HepG2 (cell line): ENCODE data around the gene AGPAT3. TPM values are rescaled to one million over a fixed set of nuclear protein-coding genes. Genes with fewer than 3 reads are reported as not detected.
A peak's percentile ranks its signal among the peaks of the same experiment; 100 is the strongest.

Experiments used
- ATAC-seq: fragments of 200-7000 bp; cut with Tn5 transposase; 3 replicates; pipeline ENCODE4 v1.9.1; 2020; ENCODE audit warnings: mild to moderate bottlenecking, moderate library complexity
- Bru-seq: library from RNA; stranded (reverse); fragments of 400-500 nt; gene quantifications from one replicate; lab custom pipeline; 2021; lab: Mats Ljungman, UMichigan
- BruChase-seq, 2 experiments: library from RNA; stranded (reverse); fragments of 400-500 nt; gene quantifications; one replicate each; lab custom pipeline; 2021; lab: Mats Ljungman, UMichigan
- BruUV-seq: library from RNA; stranded (reverse); fragments of 400-500 nt; replicated peaks from 2 replicates; lab custom pipeline; 2021; lab: Mats Ljungman, UMichigan
- CTCF ChIA-PET: fragments of 300-600 bp; formaldehyde crosslinking; extraction: SDS; loops from one replicate; lab custom pipeline; 2021; ENCODE audit warnings: low total read pairs, inconsistent platforms, low intra/inter-chr PET ratio; lab: Yijun Ruan, JAX
- POLR2A ChIA-PET: fragments of 350-600 bp; sonication (Branson Sonifier 250); formaldehyde crosslinking; loops from one replicate; lab custom pipeline; 2020; ENCODE audit warnings: antibody characterized with exemption, inconsistent platforms; lab: Yijun Ruan, JAX
- DNase-seq: peaks from one replicate; pipeline ENCODE4 v3.0.0-alpha.2; 2015; ENCODE audit warnings: low spot score
- FAIRE-seq: peaks from 3 replicates; lab custom pipeline; 2011; peaks lifted over from hg19 to GRCh38; lab: Jason Lieb, UNC
- H2AFZ ChIP-seq: one replicate; pipeline ENCODE4 v1.6.1; 2011; ENCODE audit warnings: low read length, inconsistent platforms
- H3K27ac ChIP-seq: fragments of 300-600 bp; 3 replicates; pipeline ENCODE4 v1.8.0; 2011; ENCODE audit warnings: mixed run types, mild to moderate bottlenecking, mixed read lengths, low read length, inconsistent platforms; ENCODE audit not compliant: insufficient read depth; ENCODE audit errors: extremely low read length
- H3K27me3 ChIP-seq, 2 experiments: fragments of 200-600 bp in 1 of 2; 2 replicates in 1 of 2; 3 replicates in 1 of 2; pipeline versions ENCODE4 v1.6.0 to v1.8.0; 2011; ENCODE audit warnings: low read length in 2 of 2, mild to moderate bottlenecking in 2 of 2, moderate library complexity in 2 of 2, inconsistent platforms in 1 of 2; ENCODE audit not compliant: insufficient read depth in 2 of 2, control insufficient read depth in 1 of 2
- H3K36me3 ChIP-seq, 2 experiments: fragments of 200-600 bp in 1 of 2; replicated peaks in 1 of 2; 2 replicates in 1 of 2; 3 replicates in 1 of 2; pipeline versions ENCODE4 v1.5.1 to v1.8.0; 2011; ENCODE audit warnings: low read length in 2 of 2, inconsistent platforms in 1 of 2; ENCODE audit not compliant: insufficient read depth in 2 of 2, control insufficient read depth in 1 of 2
- H3K4me1 ChIP-seq: 2 replicates; pipeline ENCODE4 v1.5.1; 2012; ENCODE audit warnings: low read length, inconsistent platforms; ENCODE audit not compliant: insufficient read depth
- H3K4me2 ChIP-seq: 2 replicates; pipeline ENCODE4 v1.6.0; 2011; ENCODE audit warnings: low read depth, low read length, inconsistent platforms
- H3K4me3 ChIP-seq, 3 experiments: fragments of 200-600 bp in 1 of 3; sonication (generic), shearing (Covaris generic) in 1 of 3; replicated peaks in 1 of 3; 2 replicates each; pipeline ENCODE4 v1.5.1; 2011 to 2016; ENCODE audit warnings: low read length in 3 of 3, inconsistent platforms in 2 of 3, low read depth in 2 of 3, mild to moderate bottlenecking in 2 of 3, control low read depth in 1 of 3, mixed read lengths in 1 of 3; ENCODE audit not compliant: insufficient read depth in 1 of 3
- H3K79me2 ChIP-seq: one replicate; pipeline ENCODE4 v1.6.1; 2011; ENCODE audit warnings: low read length, inconsistent platforms; ENCODE audit not compliant: insufficient read depth
- H3K9ac ChIP-seq: 2 replicates; pipeline ENCODE4 v1.6.0; 2011; ENCODE audit warnings: mild to moderate bottlenecking, low read depth, low read length, inconsistent platforms; ENCODE audit not compliant: insufficient read depth
- H3K9me3 ChIP-seq: 2 replicates; pipeline ENCODE4 v1.5.1; 2012; ENCODE audit warnings: mild to moderate bottlenecking, low read length
- H4K20me1 ChIP-seq: 2 replicates; pipeline ENCODE4 v1.6.0; 2011; ENCODE audit warnings: inconsistent platforms, mild to moderate bottlenecking, low read length, moderate library complexity; ENCODE audit not compliant: insufficient read depth
- GABPA ChIP-seq, 2 experiments: IDR thresholded peaks; 2 replicates each; pipeline ENCODE4 v1.6.1; 2011 to 2016; ENCODE audit warnings: low read depth in 2 of 2, low read length in 1 of 2, missing biosample characterization in 1 of 2, missing genetic modification characterization in 1 of 2
- LCORL ChIP-seq, 2 experiments: fragments of 450-650 bp in 1 of 2; sonication (generic) in 1 of 2; formaldehyde crosslinking in 1 of 2; IDR thresholded peaks; 2 replicates each; pipeline versions ENCODE4 v1.5.0 to v1.6.1; 2017 to 2020; ENCODE audit warnings: antibody characterized with exemption in 1 of 2, missing genetic modification reagents in 1 of 2
- PATZ1 ChIP-seq: sonication (generic); formaldehyde crosslinking; IDR thresholded peaks from 2 replicates; pipeline ENCODE4 v1.4.0; 2020; ENCODE audit warnings: missing genetic modification reagents
- PPARG ChIP-seq: conservative IDR thresholded peaks from 2 replicates; pipeline ENCODE4 v1.6.1; 2016; ENCODE audit warnings: missing biosample characterization, missing genetic modification reagents
- SAP130 ChIP-seq: IDR thresholded peaks from 2 replicates; pipeline ENCODE4 v1.6.1; 2016; ENCODE audit warnings: low read depth
- SRSF4 ChIP-seq: fragments of 200-400 bp; formaldehyde crosslinking; IDR thresholded peaks from one replicate; pipeline ENCODE4 v1.6.1; 2018; ENCODE audit warnings: mild to moderate bottlenecking, low read depth, low read length, moderate library complexity; ENCODE audit not compliant: poor library complexity, severe bottlenecking
- ZBTB10 ChIP-seq: sonication (generic); formaldehyde crosslinking; IDR thresholded peaks from 2 replicates; pipeline ENCODE4 v1.4.0; 2020; ENCODE audit warnings: missing genetic modification reagents, borderline replicate concordance
- ZNF629 ChIP-seq: sonication (generic); formaldehyde crosslinking; conservative IDR thresholded peaks from 2 replicates; pipeline ENCODE4 v1.5.0; 2020; ENCODE audit warnings: missing genetic modification reagents
- ZSCAN25 ChIP-seq: sonication (generic); formaldehyde crosslinking; IDR thresholded peaks from 2 replicates; pipeline ENCODE4 v1.8.0; 2022; ENCODE audit warnings: mild to moderate bottlenecking, missing genetic modification reagents
- WGBS: methylation state at CpG from one replicate; pipeline ENCODE4 v1.1.6; 2017; ENCODE audit warnings: low lambda C conversion rate; 5-methylcytosine and 5-hydroxymethylcytosine counted together
- in situ Hi-C: cut with HindIII; loops from 2 replicates; pipeline ENCODE4 v1.10.0; 2017; ENCODE audit warnings: low pct_unique_long_range_greater_than_20kb; ENCODE audit not compliant: extremely low pct_ligation_motif_present
- intact Hi-C: fragments of 100-400 bp; cut with micrococcal nuclease; formaldehyde crosslinking; loops from one replicate; pipeline ENCODE4 v1.10.0; 2022; ENCODE audit not compliant: unreplicated experiment
- long read RNA-seq, 2 experiments: library from RNA in 1 of 2; library from polyadenylated mRNA in 1 of 2; stranded (forward) in 1 of 2; unstranded in 1 of 2; transcript quantifications; one replicate each; pipeline ENCODE4 v2.0.0, GENCODE V29; 2019 to 2022
- polyA minus RNA-seq, 3 experiments: library from RNA; depleted of rRNA, polyadenylated mRNA; stranded (reverse); fragments of >200 nt; gene quantifications; 2 replicates each; pipeline ENCODE4 v1.2.3, GENCODE V29; 2011; ENCODE audit warnings: low replicate concordance in 1 of 3
- polyA plus RNA-seq, 8 experiments: library from polyadenylated mRNA; depleted of rRNA in 3 of 8; stranded (reverse) in 7 of 8; unstranded in 1 of 8; fragments of >200 nt; fragmentation: Illumina TruSeq in 4 of 8; extraction: Trizol in 4 of 8; gene quantifications; 2 replicates each; pipeline versions ENCODE4 v1.2.1 to v1.2.3, GENCODE V29; 2011 to 2016; ENCODE audit warnings: low read depth in 4 of 8, missing spikeins in 1 of 8, mixed read lengths in 1 of 8; ENCODE audit not compliant: insufficient read depth in 1 of 8
- total RNA-seq, 5 experiments: library from RNA; depleted of rRNA; stranded (reverse); fragments of >200 nt; fragmentation: Illumina TruSeq; extraction: Trizol; gene quantifications; 2 replicates each; pipeline ENCODE4 v1.2.3, GENCODE V29; 2016; ENCODE audit warnings: low read depth in 1 of 5

The AGPAT3 gene
- 46.8 and 54.4 TPM in 2 replicates for total RNA-seq (2016; rRNA removed; fragmentation: Illumina TruSeq; extraction: Trizol)
- total RNA-seq (2016; cell fraction: cytosol; rRNA removed; fragmentation: Illumina TruSeq; extraction: Trizol; ENCODE audit: low read depth) = 14.8 and 16.1 TPM in 2 replicates
- total RNA-seq (2016; cell fraction: insoluble cytoplasmic fraction; rRNA removed; fragmentation: Illumina TruSeq; extraction: Trizol) = 41.2 and 56.0 TPM in 2 replicates
- total RNA-seq (2016; cell fraction: membrane; rRNA removed; fragmentation: Illumina TruSeq; extraction: Trizol) = 53.6 and 57.0 TPM in 2 replicates
- 49.6 and 56.0 TPM in 2 replicates for total RNA-seq (2016; cell fraction: nucleus; rRNA removed; fragmentation: Illumina TruSeq; extraction: Trizol)
- polyA plus RNA-seq (2011; rRNA removed) = 32.2 and 40.5 TPM in 2 replicates
- 34.8 and 46.1 TPM in 2 replicates for polyA plus RNA-seq (2011; cell fraction: cytosol; rRNA removed)
- polyA plus RNA-seq (2011; cell fraction: nucleus; rRNA removed) = 58.5 and 63.8 TPM in 2 replicates
- polyA plus RNA-seq (2012) = 30.3 and 31.7 TPM in 2 replicates
- 19.7 and 23.3 TPM in 2 replicates for polyA plus RNA-seq (2016; cell fraction: cytosol; fragmentation: Illumina TruSeq; extraction: Trizol; ENCODE audit: low read depth)
- 37.4 and 44.0 TPM in 2 replicates for polyA plus RNA-seq (2016; cell fraction: insoluble cytoplasmic fraction; fragmentation: Illumina TruSeq; extraction: Trizol; ENCODE audit: low read depth)
- polyA plus RNA-seq (2016; cell fraction: membrane; fragmentation: Illumina TruSeq; extraction: Trizol; ENCODE audit: low read depth) = 43.7 and 47.5 TPM in 2 replicates
- 78.1 and 78.9 TPM in 2 replicates for polyA plus RNA-seq (2016; cell fraction: nucleus; fragmentation: Illumina TruSeq; extraction: Trizol; ENCODE audit: insufficient read depth, low read depth)
- 56.4 and 145 TPM in 2 replicates for polyA minus RNA-seq (2011; rRNA and poly(A)+ RNA removed; ENCODE audit: low replicate concordance)
- polyA minus RNA-seq (2011; cell fraction: cytosol; rRNA and poly(A)+ RNA removed) = 41.5 and 50.9 TPM in 2 replicates
- 28.1 and 33.7 TPM in 2 replicates for polyA minus RNA-seq (2011; cell fraction: nucleus; rRNA and poly(A)+ RNA removed)
- Bru-seq, nascent RNA = percentile 69 among the genes with signal in this experiment
- BruChase-seq, experiment 1, labeled RNA remaining after a 6-hour chase = percentile 76 among the genes with signal in this experiment
- BruChase-seq, experiment 2, labeled RNA remaining after a 2-hour chase = percentile 75 among the genes with signal in this experiment
- long read RNA-seq, experiment 1, full-length matches to known transcripts = 2 of 21 reads
- long read RNA-seq, experiment 1, partial matches to known transcripts = 5 of 21 reads
- long read RNA-seq, experiment 1, other reads (novel, unspliced or antisense) = 14 of 21 reads
- long read RNA-seq, experiment 2, full-length matches to known transcripts = 12 of 90 reads
- long read RNA-seq, experiment 2, partial matches to known transcripts = 8 of 90 reads
- long read RNA-seq, experiment 2, other reads (novel, unspliced or antisense) = 70 of 90 reads

GRCh38 chr21:43864962-43865539 lies at the start of gene AGPAT3:
TSS of gene AGPAT3 (plus strand) at chr21:43865223. CDS start at chr21:43959682, 94,459 bp downstream.
- Histone ChIP-seq H3K9me3 (no peaks in the 10 kb centered on the region), H3K9ac (peak within 1 kb of the TSS; percentile 82), H3K4me3 (peak within 1 kb of the TSS; percentile 75 to 87 (median 79)), H4K20me1 (peaks cover 12% of the 10 kb centered on the region), H3K4me2 (peak within 1 kb of the TSS; percentile 95), H3K79me2 (peaks cover 36% of the 10 kb centered on the region), H3K27ac (peak within 1 kb of the TSS; percentile 89), H3K36me3 (peaks cover 0 to 1% of the 10 kb centered on the region in 2 experiments; a peak in 1 of 5 replicates), H2AFZ (no peak within 1 kb of the TSS), H3K4me1 (peaks cover 57% of the 10 kb centered on the region), H3K27me3 (peaks cover 3 to 14% of the 10 kb centered on the region in 2 experiments; a peak in 2 of 5 replicates)
- in situ Hi-C loops = no loop called here
- POLR2A ChIA-PET = no interaction called here
- WGBS = no CpG with 5 or more reads among the region's 102 CpGs
- intact Hi-C loops = no loop called here
- CTCF ChIA-PET = no interaction called here
- no peak for ATAC-seq
- DNase-seq = no peak
- FAIRE-seq = no peak
- no TSS peak for BruUV-seq
- TF ChIP-seq GABPA (IDR thresholded peaks at IDR 0.05; ENCODE audit: low read depth, low read length) (peak; percentile 48), GABPA (CRISPR knock-in tag; IDR thresholded peaks at IDR 0.05; ENCODE audit: low read depth) (no peak), LCORL (IDR thresholded peaks at IDR 0.05) (no peak), LCORL (CRISPR knock-in tag; IDR thresholded peaks at IDR 0.05) (no peak), PATZ1 (CRISPR knock-in tag) (peak; percentile 28; the same call in 1 of the 2 replicates), ZNF629 (CRISPR knock-in tag) (no peak), ZBTB10 (CRISPR knock-in tag) (no peak), ZSCAN25 (no peak), SRSF4 (no peak), SAP130 (CRISPR knock-in tag) (0 out of 2 replicates have a peak, but pooled peaks have one; percentile 8), PPARG (CRISPR knock-in tag) (no peak)
